HG02759 (cell line): ENCODE measurements around the gene MDFIC2.

Experiments used
- ATAC-seq: cut with Tn5 transposase; IDR thresholded peaks from one replicate; pipeline ENCODE4 v1.9.1; 2021; ENCODE audit warnings: mild to moderate bottlenecking, moderate library complexity; ENCODE audit not compliant: unreplicated experiment

The MDFIC2 gene

GRCh38 chr3:70183781-70184504, 128.5 kb downstream of the MDFIC2 start:
- no peak for ATAC-seq

GRCh38 chr3:70182166-70182565, 130.3 kb downstream of the MDFIC2 start:
- ATAC-seq, result no peak

DNA sequence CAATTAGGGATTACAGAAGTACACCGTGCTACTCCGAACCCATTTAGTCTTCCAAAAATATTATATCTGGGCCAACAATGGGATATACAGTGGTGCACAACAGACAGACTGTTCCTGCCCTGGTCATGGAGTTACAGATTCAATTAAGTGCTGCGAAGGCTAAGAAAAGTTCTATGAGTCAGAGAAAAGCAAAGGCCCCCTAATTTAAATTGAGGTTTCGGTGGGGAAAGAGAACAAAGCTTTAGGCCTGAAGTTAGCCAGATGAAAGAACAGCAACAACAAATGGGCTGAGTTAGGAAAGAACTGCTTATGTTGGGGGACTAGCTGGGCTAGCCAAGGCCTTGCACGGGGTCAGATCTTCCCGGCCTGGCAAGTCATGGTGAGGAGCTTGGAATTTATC, 131.8 kb downstream of the MDFIC2 start:
- no peak for ATAC-seq

DNA sequence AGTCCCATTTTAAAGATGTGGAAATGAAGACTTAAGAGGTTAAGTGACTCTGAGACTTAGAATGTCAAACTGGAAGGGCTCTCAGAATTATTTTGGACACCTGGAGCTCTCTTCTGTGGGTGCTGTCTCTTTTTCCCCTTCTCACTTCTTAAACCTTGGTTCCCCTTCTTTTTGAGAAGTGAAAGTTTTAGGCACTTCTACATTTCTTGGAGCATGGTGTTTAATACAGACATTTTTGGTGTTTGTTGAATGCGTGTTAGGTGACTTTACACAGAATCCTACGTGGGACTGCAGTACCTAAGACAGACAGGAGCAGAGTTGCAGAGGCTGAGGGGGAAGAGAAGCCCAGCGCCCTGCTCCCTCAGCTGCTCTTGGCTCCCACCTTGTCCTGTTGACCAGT, 133.3 kb downstream of the MDFIC2 start:
- ATAC-seq, result no peak

GRCh38 chr3:70177881-70178645, 134.4 kb downstream of the MDFIC2 start:
- no peak for ATAC-seq

- no peak for ATAC-seq
Measured at GRCh38 chr3:70176224-70176623, 136.2 kb downstream of the MDFIC2 start.

DNA sequence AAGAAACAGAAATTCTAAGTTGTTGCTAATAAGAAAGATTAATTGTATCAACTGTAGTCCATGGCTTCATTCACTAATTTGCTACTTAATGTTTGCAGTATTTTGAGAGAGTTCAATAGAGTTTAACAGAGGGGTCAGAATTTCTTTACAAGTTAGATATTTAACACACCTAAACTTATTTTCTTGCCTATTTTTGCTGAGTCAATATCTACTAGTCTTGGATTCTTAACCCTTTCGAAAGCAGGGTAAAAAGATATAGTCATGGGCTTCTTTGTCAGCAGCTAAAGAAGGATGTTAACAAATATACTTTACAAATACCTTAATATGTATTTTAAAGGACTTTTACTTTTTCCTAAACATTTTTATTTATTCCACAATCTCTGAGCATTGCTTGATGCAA, 155.6 kb downstream of the MDFIC2 start:
- no peak for ATAC-seq

DNA sequence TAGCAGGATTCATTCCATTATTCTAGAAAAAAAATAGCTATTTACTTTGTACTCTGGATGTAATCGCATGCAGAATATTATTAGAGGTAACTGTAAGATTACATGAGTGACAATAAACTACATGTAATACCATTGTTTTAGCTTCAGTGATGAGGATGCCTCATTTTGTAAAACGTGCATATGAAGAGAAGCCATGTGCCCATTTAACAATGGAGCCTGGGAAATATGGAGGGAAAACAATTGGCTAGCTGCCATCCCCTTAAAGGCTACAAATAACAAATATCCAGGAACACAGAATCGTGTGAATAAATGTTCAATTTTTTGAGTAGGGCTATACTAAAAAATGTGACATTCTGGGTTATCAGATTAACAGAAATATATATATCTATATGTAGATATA, 161.8 kb downstream of the MDFIC2 start:
- no peak for ATAC-seq

DNA sequence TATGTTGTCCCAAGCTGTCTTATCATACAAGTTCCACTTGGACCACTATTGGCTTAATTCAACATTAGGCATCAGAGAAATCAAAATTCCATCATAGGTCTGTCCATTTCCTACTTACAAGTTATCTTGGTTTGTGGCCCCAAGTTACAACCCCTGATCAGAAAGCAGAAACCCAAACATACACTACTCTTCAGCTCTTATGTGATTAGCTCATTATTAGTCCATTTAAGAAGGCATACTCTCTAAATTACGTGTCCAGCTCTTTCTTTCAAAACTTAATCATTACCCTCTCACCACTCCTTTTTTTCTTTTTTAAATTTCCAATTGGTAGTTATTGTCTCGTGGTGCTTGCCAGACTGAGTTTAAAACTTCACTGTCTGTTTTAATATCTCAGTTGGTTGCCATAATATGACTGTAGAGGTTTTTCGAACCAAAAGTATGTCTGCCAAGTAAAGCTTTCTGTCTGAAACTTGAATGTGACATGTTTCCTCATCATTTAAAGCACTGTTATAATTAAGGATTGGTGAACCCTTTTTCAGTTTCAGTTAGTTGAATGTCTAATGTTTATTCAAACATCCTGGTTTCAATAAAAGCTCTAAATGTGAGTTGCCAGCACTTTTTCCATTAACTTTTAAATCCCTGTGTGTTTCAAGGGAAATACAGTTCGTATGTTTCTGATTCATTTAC, 162.6 kb downstream of the MDFIC2 start:
- no peak for ATAC-seq
